HL-60/S4 treated with retinoic acid at 250 ng/mL for 4 days and 3 days (cell line): ENCODE measurements around the gene MYH15.
"Not testable (repeated sequence)": the region's sequence is repeated elsewhere in the genome, so short reads cannot be mapped to it uniquely, and the experiment has no call there.

Source experiments
- in situ Hi-C: fragments of 300-500 bp; cut with MboI; formaldehyde crosslinking; loops from 2 replicates; pipeline ENCODE4 v1.7.0; 2022; ENCODE audit warnings: low sequenced_read_pairs

The MYH15 gene

GRCh38 chr3:108394016-108394415, 116.4 kb downstream of the MYH15 start:
- in situ Hi-C loops: no loop called here

GRCh38 chr3:108393128-108393900, 117.1 kb downstream of the MYH15 start:
- in situ Hi-C loops: no loop called here

- in situ Hi-C loops: no loop called here
Measured at GRCh38 chr3:108391917-108392593, 118.3 kb downstream of the MYH15 start.

GRCh38 chr3:108389372-108389771, 121.0 kb downstream of the MYH15 start:
- in situ Hi-C loops: no loop called here

GRCh38 chr3:108388136-108389132, 122.0 kb downstream of the MYH15 start:
- in situ Hi-C loops: no loop called here

GRCh38 chr3:108387063-108387462, 123.3 kb downstream of the MYH15 start:
- in situ Hi-C loops: no loop called here

GRCh38 chr3:108383306-108383705, 127.1 kb downstream of the MYH15 start:
- in situ Hi-C loops: no loop called here

- in situ Hi-C loops: no loop called here
Measured at GRCh38 chr3:108381529-108382140, 128.8 kb downstream of the MYH15 start.

GRCh38 chr3:108380128-108380795, 130.1 kb downstream of the MYH15 start:
- in situ Hi-C loops: no loop called here

- in situ Hi-C loops: not testable (repeated sequence)
Measured at GRCh38 chr3:108378952-108379342, 131.4 kb downstream of the MYH15 start.

GRCh38 chr3:108378153-108378951, 132.0 kb downstream of the MYH15 start:
- in situ Hi-C loops: no loop called here

- in situ Hi-C loops: no loop called here
Measured at GRCh38 chr3:108377384-108377783, 133.0 kb downstream of the MYH15 start.

GRCh38 chr3:108376026-108376425, 134.4 kb downstream of the MYH15 start:
- in situ Hi-C loops: no loop called here

- in situ Hi-C loops: no loop called here
Measured at GRCh38 chr3:108359011-108359410, 151.4 kb downstream of the MYH15 start.

- in situ Hi-C loops: no loop called here
Measured at GRCh38 chr3:108357042-108357441, 153.4 kb downstream of the MYH15 start.

- in situ Hi-C loops: no loop called here
Measured at GRCh38 chr3:108354562-108354961, 155.8 kb downstream of the MYH15 start.

- in situ Hi-C loops: no loop called here
Measured at GRCh38 chr3:108352176-108352575, 158.2 kb downstream of the MYH15 start.

GRCh38 chr3:108346301-108347227, 163.8 kb downstream of the MYH15 start:
- in situ Hi-C loops: no loop called here
